HG03108 (cell line): ENCODE measurements around the gene NFRKB.
"Not testable (repeated sequence)": the region's sequence is repeated elsewhere in the genome, so short reads cannot be mapped to it uniquely, and the experiment has no call there.

Source experiments
- ATAC-seq: cut with Tn5 transposase; IDR thresholded peaks from one replicate; pipeline ENCODE4 v1.9.1; 2021; ENCODE audit warnings: moderate library complexity; ENCODE audit not compliant: unreplicated experiment

The NFRKB gene

DNA sequence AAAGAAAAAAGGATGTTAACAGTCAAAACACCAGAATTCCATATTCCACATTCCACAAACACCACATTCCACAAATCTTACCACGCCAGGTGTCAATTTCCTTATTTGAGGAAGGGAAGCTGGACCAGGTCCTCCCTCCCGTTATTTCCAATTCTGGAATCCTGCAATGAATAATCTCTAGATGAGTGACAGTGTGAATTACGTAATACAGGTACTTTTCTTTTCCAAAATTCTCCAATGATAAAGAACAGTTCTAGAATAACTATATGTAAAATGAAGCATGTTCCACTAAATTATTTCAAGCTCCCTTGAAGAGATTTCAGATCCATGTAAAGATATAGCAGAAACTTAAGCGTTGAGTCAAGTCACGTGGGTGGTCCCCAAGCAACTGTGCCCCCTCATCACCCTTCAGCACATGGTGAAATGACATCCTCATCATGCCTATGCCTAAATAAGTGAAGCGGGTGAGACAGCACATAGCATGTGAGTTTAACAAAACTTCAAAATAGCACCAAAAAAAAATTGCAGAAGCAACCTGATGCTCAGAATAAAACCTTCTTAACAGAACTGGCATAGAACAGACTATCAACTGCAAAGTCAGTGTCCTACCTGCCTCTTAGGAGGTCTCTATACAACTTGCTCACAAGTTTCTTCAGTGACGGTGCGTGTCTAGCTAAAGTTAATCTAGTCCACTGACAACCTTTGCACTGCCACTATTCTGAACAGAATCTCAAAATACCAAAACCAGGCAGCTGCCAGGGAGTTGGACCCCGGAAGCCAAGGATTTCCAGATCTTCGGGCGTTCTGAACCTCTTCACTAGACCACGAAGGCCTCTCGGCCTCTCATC lies 876 bp downstream of the NFRKB start:
- ATAC-seq: no peak

DNA sequence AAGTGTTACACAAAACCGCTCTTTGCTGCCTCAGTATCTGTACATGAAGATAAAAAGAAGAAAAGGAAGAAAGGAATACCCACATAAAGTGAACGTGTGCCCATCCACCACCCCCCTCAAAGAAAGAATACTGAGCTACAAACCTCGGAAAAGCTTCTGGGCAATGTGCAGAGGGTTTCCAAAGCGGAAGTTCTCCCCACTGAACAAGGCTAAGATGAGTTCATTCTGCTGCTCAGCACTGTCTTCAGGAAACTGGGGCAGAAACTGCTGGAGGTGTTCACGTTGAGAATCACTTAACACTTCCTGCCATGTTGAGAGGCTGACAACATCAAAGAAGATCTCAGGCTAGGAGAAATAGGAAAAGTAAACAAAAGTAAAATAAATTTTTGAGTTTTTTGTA lies 6.9 kb downstream of the NFRKB start:
- no peak for ATAC-seq

DNA sequence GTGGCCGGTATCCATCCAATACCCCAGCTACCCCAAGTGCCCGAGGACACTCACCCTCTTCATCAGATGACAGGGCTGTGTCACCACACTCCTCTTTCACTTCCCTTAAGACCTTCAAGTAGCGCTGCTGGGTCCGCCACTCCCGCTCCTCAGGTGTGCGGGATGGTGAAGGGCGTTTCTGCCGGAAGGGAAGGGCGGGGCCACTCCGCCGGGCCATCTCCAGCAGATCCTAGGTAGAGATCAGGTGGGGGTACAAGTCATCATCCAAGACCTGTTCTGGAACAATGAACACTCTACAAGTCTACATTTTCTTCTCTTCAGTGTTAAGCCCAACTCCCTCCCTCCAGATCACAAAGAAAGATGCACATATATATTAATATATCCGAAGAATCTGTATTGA lies 10.0 kb downstream of the NFRKB start:
- ATAC-seq: no peak

DNA sequence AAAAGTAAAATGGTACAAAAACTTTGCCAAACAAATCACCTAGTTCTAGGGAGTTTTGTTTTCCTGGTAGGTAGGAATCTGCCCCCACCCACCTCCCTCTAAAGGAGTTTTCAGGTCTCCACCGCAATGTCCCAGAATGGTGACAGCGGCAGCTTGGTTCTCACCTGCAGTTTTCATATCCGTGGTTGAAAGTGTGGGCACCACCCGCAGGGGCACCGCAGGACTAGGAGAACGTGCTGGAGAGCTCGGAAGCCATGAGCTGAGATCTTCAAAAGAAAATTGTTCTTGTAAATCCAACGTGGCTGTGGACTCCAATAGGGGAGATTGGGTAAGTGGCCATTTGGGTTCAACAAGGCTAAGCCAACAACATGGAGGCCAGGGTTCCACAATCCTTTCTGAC lies 10.8 kb downstream of the NFRKB start:
- no peak for ATAC-seq

DNA sequence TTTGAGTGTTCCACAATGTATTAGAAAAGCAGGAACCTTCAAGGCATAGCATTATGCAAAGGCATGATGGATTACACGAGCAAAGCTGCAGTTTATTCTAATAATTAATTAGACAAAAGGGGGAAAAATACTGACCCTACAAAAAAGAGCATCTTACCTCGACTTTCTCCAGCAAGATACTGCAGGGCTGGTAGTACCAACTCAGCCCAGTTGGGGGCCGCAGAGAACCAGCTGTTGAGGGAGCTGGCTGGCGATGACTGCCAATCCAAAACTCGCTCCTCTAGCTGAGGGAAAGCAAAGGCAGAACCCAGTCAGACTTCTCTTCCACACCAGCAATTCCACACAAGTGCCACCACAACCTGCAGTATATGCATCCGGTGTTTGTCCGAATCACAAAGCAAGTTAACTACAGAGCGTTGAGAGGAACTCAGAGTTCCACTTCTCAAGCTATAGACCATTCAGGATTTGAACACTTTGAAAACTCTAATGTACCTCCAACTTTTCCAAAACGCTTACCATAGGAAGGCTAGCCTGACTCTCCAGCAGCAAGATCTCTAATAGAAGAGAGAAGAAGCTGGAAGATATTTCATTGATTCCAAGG lies 13.7 kb downstream of the NFRKB start:
- ATAC-seq: no peak

DNA sequence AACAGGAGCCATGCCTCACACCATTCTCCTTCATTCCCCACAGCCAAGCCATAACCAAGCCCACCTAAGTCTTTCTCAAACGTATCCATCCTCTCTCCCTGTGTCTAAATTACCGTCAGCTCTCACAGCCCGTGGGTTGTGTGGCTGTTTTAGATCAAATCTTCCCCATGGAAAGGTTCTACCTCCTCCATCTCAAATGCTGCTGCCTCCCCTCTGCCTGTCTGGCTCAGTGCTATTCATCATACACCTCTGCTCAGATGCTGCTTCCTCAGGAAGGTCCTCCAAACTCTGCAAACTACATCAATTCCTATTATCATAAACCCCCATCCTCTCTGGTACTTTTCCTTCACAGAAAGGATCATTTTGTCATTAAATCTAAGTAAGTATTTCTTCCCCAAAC lies 15.1 kb downstream of the NFRKB start:
- ATAC-seq: no peak

DNA sequence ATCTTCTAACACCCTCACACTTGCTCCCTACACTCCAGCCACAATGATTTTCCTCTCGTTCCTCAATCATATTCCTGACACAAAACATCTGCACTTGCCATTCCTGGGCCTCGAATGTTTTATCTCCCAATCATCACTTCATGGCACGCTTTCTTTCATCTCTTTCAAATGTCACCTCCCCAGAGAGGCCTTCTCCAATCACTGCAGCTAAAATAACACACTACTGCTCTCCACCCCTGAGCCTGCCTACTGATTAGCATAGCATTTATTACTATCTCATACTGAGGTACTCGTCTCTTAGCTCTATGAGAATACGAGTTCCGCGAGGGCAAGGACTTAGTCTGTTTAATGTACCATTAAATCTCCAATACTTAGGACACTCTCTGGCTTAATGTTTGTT lies 23.5 kb downstream of the NFRKB start:
- no peak for ATAC-seq

DNA sequence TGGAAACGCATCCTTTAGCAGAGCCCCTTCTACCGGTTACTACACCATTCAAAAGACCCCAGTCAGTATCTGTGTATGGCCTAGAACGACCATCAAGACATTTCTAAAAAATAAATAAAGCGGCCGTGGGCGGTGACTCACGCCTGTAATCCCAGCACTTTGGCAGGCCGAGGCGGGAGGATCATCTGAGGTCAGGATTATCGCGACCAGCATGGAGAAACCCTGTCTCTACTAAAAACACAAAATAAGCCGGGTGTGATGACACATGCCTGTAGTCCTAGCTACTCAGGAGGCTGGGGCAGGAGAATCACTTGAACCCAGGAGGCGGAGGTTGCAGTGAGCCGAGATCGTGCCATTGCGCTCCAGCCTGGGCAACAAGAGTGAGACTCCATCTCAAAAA lies 26.8 kb downstream of the NFRKB start:
- not testable (repeated sequence) for ATAC-seq

DNA sequence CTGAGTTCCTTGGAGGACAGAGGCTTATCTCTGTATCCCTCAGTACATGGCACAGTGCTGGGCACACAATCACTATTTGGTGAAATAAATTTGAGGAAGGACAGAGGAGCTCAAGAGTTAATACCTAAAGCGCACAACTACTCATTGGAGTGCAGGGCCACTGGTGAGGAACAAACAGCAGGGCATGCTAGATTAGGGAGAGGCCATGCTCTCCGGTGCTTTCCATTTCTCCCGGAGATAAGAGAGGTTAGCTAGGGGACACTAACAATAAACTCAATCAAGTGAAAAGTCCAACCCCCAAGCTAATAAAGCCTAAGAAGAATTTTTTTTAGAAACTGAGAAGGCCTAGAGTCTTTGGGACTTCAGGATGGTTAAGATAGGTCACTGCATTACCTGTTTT lies 29.1 kb downstream of the NFRKB start:
- ATAC-seq: no peak

DNA sequence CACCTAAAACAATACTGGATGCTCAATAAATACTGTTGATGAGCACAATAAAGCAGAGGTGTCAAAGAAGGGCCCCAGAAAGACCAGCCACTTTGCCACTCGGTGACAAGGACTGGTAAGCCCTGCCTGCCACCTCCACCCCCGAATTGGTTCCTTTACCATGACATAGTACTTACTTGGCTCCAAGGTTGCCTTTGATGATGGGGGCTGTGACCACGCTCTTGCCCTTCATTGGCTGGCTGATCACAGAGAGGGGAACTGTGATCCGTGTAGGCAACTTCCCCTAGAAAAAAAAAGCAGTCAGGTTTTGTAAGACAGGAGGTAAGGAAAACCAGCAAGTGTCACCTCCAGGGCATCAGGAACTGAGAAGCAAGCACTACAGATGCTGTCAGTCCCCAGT lies 29.7 kb downstream of the NFRKB start:
- ATAC-seq: no peak

DNA sequence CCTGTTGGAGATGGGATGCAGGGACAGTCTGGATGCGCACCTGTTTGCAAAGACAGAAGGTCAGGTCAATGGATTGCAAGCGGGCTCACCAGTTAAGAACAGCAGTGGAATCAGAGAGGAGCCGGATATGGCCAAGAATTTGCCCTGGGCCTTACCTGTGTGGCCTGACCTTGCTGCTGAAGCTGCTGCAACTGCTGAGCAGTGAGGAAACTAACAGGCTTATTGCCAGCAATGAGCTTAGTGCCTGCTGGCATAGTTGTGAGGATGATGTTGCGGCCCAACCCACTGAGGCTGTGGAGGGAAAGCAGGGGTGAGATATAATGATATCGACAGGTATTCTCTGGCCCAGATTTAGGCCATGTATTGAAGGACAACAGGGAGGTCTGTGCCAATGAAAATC lies 30.6 kb downstream of the NFRKB start:
- ATAC-seq: no peak

DNA sequence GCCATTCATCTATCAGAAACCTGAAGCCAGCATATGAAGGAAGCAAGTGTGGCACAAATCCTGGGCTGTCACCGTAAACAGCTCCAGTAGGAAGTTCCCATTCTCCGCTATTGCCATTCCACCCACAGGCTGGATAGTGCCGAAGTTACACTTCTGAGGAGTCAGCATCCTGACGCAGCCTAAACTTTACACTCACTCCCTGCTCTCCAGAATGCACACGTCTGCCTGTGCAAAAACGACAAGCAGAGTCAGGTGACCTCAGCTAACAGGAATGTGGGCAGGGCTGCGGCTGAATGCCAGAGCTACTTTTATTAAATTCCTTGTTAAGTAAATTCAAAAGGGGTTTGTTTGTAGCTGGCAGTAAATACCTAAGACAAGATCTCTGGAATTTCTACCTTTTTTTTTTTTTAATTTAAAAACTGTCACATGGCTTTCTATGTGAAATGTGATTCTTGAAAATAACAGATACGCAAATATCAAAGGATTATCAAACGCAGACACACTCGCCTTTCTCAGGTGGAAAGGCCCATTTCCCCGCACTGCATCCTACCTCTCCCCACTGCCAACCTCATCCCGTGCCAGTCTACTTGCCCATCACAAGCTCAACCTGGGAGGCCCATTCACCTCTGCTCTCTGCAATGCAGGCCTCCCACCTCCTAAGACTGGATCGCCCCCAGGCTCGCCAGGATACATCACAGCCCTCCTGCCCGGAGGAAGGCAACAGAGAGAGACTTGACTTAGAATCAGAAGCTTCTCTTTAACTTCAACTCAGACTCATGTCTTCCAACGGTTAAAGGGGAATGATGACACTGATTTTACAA lies 33.5 kb downstream of the NFRKB start:
- ATAC-seq: no peak

DNA sequence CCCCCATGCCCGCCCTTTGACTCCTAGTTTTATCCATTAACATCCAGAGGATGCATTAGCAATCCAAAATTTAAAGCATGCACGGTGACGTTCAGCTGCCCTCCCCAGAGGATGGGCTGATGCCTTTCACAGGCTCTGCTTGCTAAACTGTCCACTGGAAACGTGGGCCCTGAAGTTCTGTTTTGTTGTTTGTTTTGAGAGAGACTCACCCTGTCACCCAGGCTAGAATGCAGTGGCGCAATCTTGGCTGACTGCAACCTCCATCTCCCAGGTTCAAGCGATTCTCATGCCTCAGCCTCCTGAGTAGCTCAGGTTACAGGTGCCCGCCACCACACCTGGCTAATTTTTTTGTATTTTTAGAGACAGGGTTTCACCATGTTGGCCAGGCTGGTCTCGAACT lies 39.3 kb downstream of the NFRKB start:
- ATAC-seq: no peak

DNA sequence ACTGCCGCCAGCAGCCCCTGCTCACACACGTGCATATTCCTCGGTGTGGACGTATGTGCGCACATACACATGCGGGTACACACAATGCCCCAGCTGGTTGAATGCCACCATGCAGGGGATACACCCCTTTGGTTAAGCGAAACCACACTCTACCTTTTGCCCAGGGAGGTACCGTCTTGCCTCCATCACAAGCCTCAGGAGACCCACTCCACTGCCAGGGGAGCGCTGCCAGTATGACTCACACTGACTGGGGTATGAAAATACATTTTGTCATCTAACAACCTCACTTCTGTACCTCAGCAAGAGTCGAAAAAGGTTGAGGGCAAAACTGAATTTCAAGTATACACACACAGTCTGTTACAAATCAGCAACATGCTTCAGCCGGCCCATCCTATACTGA lies 40.3 kb downstream of the NFRKB start:
- ATAC-seq: no peak

DNA sequence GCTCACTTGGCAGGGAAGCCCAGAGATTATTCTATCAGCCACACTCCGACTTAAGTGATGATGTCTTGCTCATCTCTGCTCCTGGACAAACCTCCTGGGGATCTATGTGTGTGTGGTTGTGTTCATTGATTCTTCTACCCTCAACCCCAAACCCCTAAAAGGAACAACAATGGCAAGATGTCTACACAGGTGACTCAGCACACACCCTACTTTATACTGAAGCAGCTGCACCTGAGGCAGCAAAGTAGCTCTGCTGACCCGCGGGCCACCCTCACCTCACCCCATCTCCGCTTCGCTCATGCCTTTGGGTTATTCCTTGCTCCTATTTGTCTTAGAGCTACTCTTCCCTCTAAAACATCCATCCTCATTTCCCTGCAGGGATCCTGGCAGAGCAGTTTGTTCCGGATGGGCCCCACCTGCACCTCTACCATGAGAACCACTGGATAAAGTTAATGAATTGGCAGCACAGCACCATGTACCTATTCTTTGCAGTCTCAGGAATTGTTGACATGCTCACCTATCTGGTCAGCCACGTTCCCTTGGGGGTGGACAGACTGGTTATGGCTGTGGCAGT lies 41.1 kb downstream of the NFRKB start:
- ATAC-seq: no peak

DNA sequence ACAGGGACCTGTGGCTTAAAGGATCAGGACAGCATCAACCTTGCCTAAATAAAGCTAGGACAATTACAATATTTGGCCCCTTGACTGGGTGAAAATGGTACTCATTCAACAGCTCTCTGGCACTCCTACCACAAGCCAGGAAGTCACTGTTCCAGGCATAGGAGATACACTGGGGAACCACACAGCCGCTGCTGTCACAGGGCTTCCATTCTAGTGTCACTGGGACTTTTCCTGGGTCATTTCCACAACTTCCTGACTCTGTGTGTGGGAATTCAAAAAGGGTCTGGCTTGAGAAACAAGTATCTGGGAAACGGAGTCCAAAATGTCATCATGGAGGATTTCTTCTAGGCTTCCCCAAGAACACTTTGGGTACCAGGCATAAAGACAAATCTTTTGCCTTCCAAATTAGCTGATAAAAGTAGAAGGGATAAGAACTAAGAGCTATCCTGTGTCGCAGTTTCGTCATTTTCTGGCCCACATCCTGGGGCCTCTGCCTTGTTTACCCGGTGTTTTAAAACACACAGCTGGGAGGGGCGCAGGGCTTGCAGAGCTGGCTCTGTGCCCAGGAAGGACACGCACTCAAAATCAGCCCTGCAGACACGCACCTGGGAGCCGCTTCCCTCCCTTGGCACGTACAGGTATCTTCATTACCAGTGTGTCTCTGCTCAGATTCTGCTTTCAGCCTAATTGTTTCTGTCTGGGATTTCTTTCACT lies 41.7 kb downstream of the NFRKB start:
- no peak for ATAC-seq

DNA sequence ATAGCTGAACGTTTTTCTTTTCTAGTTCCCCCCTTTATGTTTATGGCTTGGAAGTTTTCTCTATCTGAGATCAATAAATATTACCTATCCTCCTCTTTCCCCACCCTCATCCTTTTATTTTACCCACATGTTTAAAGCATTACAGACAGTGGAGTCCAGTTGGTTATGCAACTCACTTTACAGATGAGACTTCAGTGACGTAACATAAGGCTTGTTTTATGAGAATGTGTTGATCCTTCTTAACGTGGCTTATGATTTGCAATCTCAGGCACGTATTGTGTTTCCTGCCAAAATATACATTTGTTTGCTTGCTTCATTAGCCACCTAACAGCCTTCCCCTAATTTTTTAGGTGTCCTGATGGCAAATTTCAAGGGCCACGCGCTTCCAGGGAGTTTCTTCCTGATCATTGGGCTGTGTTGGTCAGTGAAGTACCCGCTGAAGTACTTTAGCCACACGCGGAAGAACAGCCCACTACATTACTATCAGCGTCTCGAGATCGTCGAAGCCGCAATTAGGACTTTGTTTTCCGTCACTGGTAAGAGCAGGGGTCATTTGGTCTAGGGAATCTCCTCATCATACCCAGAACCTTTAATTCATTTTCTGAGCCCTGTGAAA lies 43.1 kb downstream of the NFRKB start:
- no peak for ATAC-seq

DNA sequence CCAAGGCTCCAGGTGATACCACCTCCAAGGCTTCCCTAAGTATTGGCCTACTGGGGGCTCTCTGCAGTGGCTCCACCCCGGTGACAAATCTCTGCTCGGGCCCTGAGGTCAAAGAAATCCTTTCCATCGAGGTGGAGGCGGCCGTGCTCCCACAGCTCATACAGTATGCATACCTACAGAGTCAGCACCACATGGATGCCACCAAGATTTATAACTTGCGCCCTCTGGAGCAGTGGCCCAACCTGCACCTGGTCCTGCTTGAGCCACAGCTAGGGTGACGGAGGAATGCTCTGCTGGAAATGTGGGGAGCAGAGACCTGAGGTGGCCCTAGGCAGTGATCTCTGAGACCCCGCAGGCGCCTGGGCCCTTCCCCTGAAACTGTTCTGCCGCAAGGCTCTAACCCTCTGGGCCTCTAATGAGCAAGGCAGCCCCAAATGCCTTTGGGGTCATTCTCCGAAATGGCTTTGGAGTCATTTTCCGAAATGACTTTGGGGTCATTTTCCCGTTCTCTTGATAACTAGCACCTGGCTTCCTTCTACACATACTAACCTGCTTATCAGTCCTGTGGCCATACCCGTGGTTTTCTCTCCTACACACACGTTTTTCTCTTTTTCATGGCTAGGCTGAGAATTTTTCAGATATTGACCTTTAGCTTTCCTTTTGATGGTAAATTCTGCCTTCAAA lies 45.8 kb downstream of the NFRKB start:
- ATAC-seq: no peak

DNA sequence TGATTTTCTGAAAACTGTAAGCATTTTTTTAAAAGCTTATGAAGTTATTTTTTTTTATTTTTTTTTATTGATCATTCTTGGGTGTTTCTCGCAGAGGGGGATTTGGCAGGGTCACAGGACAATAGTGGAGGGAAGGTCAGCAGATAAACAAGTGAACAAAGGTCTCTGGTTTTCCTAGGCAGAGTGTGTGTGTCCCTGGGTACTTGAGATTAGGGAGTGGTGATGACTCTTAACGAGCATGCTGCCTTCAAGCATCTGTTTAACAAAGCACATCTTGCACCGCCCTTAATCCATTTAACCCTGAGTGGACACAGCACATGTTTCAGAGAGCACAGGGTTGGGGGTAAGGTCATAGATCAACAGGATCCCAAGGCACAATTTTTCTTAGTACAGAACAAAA lies 48.0 kb downstream of the NFRKB start:
- not testable (repeated sequence) for ATAC-seq
